ENCODE data around the gene INHA.
A peak's percentile ranks its signal among the peaks of the same experiment; 100 is the strongest.

DNA sequence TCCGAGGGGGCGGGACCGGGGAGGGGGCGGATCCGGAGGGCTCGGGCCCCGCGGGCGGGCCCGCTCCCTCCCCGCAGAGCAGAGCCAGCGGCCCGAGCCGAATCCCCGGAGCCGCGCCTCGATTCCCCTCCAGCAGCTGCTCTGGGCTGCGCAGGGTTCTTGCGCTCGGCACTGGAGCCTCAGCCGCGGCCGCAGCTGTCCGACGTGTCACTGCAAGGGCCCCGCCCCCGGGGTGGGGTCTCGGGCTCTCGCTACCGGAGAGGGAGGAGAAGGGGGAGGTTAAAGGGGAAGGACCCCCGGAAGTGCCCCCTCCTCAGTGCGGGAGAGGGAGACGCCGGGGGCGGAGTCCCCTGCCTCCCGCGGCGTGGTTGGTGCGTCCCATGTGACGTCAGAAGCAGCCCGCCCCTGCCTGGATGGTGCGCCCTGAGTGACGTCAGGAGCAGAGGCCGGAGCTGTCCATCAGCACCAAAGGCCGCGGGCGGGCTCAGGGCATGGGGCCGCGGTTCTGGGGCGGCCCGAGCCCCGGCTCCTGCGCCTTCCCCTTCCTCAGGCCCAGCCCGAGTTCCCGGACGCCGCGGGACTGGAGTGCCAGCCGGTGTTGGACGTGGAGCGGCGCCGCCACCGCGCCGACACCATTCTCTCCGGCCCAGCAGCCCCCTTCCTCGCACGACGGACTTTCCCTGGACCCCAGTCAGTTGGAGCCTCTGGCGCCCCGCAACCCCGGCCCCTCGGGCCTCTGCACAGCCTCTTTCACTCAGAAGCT is 28.3 kb upstream of the INHA start, which contains the start of the genes CHPF and TMEM198:
- TF ChIP-seq, protein P1, sequence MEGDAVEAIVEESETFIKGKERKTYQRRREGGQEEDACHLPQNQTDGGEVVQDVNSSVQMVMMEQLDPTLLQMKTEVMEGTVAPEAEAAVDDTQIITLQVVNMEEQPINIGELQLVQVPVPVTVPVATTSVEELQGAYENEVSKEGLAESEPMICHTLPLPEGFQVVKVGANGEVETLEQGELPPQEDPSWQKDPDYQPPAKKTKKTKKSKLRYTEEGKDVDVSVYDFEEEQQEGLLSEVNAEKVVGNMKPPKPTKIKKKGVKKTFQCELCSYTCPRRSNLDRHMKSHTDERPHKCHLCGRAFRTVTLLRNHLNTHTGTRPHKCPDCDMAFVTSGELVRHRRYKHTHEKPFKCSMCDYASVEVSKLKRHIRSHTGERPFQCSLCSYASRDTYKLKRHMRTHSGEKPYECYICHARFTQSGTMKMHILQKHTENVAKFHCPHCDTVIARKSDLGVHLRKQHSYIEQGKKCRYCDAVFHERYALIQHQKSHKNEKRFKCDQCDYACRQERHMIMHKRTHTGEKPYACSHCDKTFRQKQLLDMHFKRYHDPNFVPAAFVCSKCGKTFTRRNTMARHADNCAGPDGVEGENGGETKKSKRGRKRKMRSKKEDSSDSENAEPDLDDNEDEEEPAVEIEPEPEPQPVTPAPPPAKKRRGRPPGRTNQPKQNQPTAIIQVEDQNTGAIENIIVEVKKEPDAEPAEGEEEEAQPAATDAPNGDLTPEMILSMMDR (IDR thresholded peaks at IDR 0.05) = no peak
- TF ChIP-seq POLR2A (IDR thresholded peaks at IDR 0.05) = peak; percentile 72

All from right lobe of liver (tissue), 4 donors.